Measurements from ENCODE around the gene SPTBN4.

The SPTBN4 gene

GRCh38 chr19:40580619-40581018 is 113.8 kb downstream of the SPTBN4 start:
- Histone ChIP-seq H3K79me2 (ENCODE audit: control insufficient read depth, insufficient read depth, low read length, poor library complexity) (no peaks in the 10 kb centered on the region), H2AK5ac (ENCODE audit: low read length) (no peak overlapping the region), H3K27ac (ENCODE audit: low read depth, low read length) (no peak overlapping the region), H3K4me3 (ENCODE audit: low read depth, low read length) (no peak overlapping the region), H2BK5ac (ENCODE audit: low read depth, low read length, poor library complexity) (no peak overlapping the region), H3K27me3 (ENCODE audit: insufficient read depth, low read length) (no peaks in the 10 kb centered on the region), H3K9ac (ENCODE audit: low read length) (no peak overlapping the region), H2AFZ (ENCODE audit: insufficient read depth, low read length, poor library complexity) (no peak overlapping the region), H3K14ac (ENCODE audit: low read length) (no peak overlapping the region), H3K23ac (ENCODE audit: low read length) (no peak overlapping the region), H4K12ac (ENCODE audit: low read depth, low read length) (no peak overlapping the region), H3K4me2 (ENCODE audit: low read length) (no peak overlapping the region), H2BK12ac (ENCODE audit: low read length) (no peak overlapping the region), H2BK120ac (ENCODE audit: insufficient read depth, low read length, poor library complexity) (no peak overlapping the region), H3K36me3 (ENCODE audit: control insufficient read depth in 1 of 2, insufficient read depth in 2 of 2, low read length in 2 of 2) (peaks cover 32 to 34% of the 10 kb centered on the region in 2 experiments), H3K9me3 (ENCODE audit: insufficient read depth, low read depth, low read length) (peaks cover 2% of the 10 kb centered on the region), H3K18ac (ENCODE audit: low read length) (no peak overlapping the region), H4K91ac (ENCODE audit: low read depth, low read length) (no peak overlapping the region), H3K4ac (ENCODE audit: low read depth, low read length) (no peak overlapping the region), H3K79me1 (ENCODE audit: low read length) (peaks cover 8% of the 10 kb centered on the region), H4K8ac (ENCODE audit: low read depth, low read length) (no peak overlapping the region), H3K4me1 (ENCODE audit: control insufficient read depth in 1 of 2, insufficient read depth in 2 of 2, low read length in 2 of 2) (peaks cover 3 to 12% of the 10 kb centered on the region in 2 experiments)
- no CpG with 5 or more reads among the region's 13 CpGs for WGBS (ENCODE audit: extremely low coverage, insufficient coverage, insufficient read length)
- DNase-seq = no peak

- H3K36me3 ChIP-seq (ENCODE audit: control insufficient read depth in 1 of 2, insufficient read depth in 2 of 2, low read length in 2 of 2) = peaks cover 34 to 35% of the 10 kb centered on the region in 2 experiments
- no peak overlapping the region for H2AFZ ChIP-seq (ENCODE audit: insufficient read depth, low read length, poor library complexity)
- H4K12ac ChIP-seq (ENCODE audit: low read depth, low read length) = no peak overlapping the region
- no peak overlapping the region for H3K27ac ChIP-seq (ENCODE audit: low read depth, low read length)
- H3K4ac ChIP-seq (ENCODE audit: low read depth, low read length) = no peak overlapping the region
- H2AK5ac ChIP-seq (ENCODE audit: low read length) = no peak overlapping the region
- H2BK12ac ChIP-seq (ENCODE audit: low read length) = no peak overlapping the region
- H3K9ac ChIP-seq (ENCODE audit: low read length) = no peak overlapping the region
- no peak overlapping the region for H4K91ac ChIP-seq (ENCODE audit: low read depth, low read length)
- H2BK5ac ChIP-seq (ENCODE audit: low read depth, low read length, poor library complexity) = no peak overlapping the region
- H3K4me3 ChIP-seq (ENCODE audit: low read depth, low read length) = no peak overlapping the region
- H3K4me1 ChIP-seq (ENCODE audit: control insufficient read depth in 1 of 2, insufficient read depth in 2 of 2, low read length in 2 of 2) = peaks cover 3 to 7% of the 10 kb centered on the region in 2 experiments
- no peak for DNase-seq
- peaks cover 2% of the 10 kb centered on the region for H3K9me3 ChIP-seq (ENCODE audit: insufficient read depth, low read depth, low read length)
- H3K23ac ChIP-seq (ENCODE audit: low read length) = no peak overlapping the region
- peaks cover 3% of the 10 kb centered on the region for H3K79me1 ChIP-seq (ENCODE audit: low read length)
- WGBS (ENCODE audit: extremely low coverage, insufficient coverage, insufficient read length) = no CpG with 5 or more reads among the region's 5 CpGs
- no peak overlapping the region for H3K4me2 ChIP-seq (ENCODE audit: low read length)
- H3K79me2 ChIP-seq (ENCODE audit: control insufficient read depth, insufficient read depth, low read length, poor library complexity) = no peaks in the 10 kb centered on the region
- no peak overlapping the region for H2BK120ac ChIP-seq (ENCODE audit: insufficient read depth, low read length, poor library complexity)
- no peak overlapping the region for H3K14ac ChIP-seq (ENCODE audit: low read length)
- no peak overlapping the region for H4K8ac ChIP-seq (ENCODE audit: low read depth, low read length)
- H3K27me3 ChIP-seq (ENCODE audit: insufficient read depth, low read length) = no peaks in the 10 kb centered on the region
- no peak overlapping the region for H3K18ac ChIP-seq (ENCODE audit: low read length)
Measured at GRCh38 chr19:40581531-40581930, 114.7 kb downstream of the SPTBN4 start.

GRCh38 chr19:40582467-40582866 is 115.7 kb downstream of the SPTBN4 start:
- Histone ChIP-seq H3K79me1 (ENCODE audit: low read length) (no peaks in the 10 kb centered on the region), H3K4me3 (ENCODE audit: low read depth, low read length) (no peak overlapping the region), H3K27ac (ENCODE audit: low read depth, low read length) (no peak overlapping the region), H2BK5ac (ENCODE audit: low read depth, low read length, poor library complexity) (no peak overlapping the region), H3K27me3 (ENCODE audit: insufficient read depth, low read length) (no peaks in the 10 kb centered on the region), H3K9me3 (ENCODE audit: insufficient read depth, low read depth, low read length) (peaks cover 2% of the 10 kb centered on the region), H4K91ac (ENCODE audit: low read depth, low read length) (no peak overlapping the region), H4K12ac (ENCODE audit: low read depth, low read length) (no peak overlapping the region), H3K23ac (ENCODE audit: low read length) (no peak overlapping the region), H3K9ac (ENCODE audit: low read length) (no peak overlapping the region), H3K4me2 (ENCODE audit: low read length) (no peak overlapping the region), H2AK5ac (ENCODE audit: low read length) (no peak overlapping the region), H4K8ac (ENCODE audit: low read depth, low read length) (no peak overlapping the region), H2BK120ac (ENCODE audit: insufficient read depth, low read length, poor library complexity) (no peak overlapping the region), H3K36me3 (ENCODE audit: control insufficient read depth in 1 of 2, insufficient read depth in 2 of 2, low read length in 2 of 2) (peaks cover 41% of the 10 kb centered on the region in 2 experiments), H3K14ac (ENCODE audit: low read length) (no peak overlapping the region), H3K18ac (ENCODE audit: low read length) (no peak overlapping the region), H2AFZ (ENCODE audit: insufficient read depth, low read length, poor library complexity) (no peak overlapping the region), H3K4me1 (ENCODE audit: control insufficient read depth in 1 of 2, insufficient read depth in 2 of 2, low read length in 2 of 2) (peaks cover 1 to 4% of the 10 kb centered on the region in 2 experiments), H2BK12ac (ENCODE audit: low read length) (no peak overlapping the region), H3K4ac (ENCODE audit: low read depth, low read length) (no peak overlapping the region), H3K79me2 (ENCODE audit: control insufficient read depth, insufficient read depth, low read length, poor library complexity) (no peaks in the 10 kb centered on the region)
- DNase-seq = no peak
- WGBS (ENCODE audit: extremely low coverage, insufficient coverage, insufficient read length) = no CpG with 5 or more reads among the region's 2 CpGs

DNA sequence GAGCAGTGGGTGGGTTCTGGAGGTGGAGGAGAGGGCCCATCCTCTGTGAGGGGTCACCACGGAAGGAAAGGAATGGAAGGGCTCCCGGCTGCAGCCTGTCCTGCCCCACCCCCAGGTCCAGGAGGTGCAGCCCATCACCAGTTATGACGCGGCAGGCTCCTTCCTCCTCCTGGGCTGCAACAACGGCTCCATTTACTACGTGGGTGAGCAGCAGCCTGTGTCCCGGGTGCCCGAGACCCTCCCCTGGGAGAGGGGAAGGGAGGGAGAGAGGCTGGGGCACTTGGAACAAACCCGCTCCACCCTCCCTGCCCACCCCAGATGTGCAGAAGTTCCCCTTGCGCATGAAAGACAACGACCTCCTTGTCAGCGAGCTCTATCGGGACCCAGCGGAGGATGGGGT is 116.5 kb downstream of the SPTBN4 start:
- Histone ChIP-seq H3K79me1 (ENCODE audit: low read length) (no peaks in the 10 kb centered on the region), H2BK12ac (ENCODE audit: low read length) (no peak overlapping the region), H4K12ac (ENCODE audit: low read depth, low read length) (no peak overlapping the region), H4K91ac (ENCODE audit: low read depth, low read length) (no peak overlapping the region), H3K18ac (ENCODE audit: low read length) (no peak overlapping the region), H3K4me2 (ENCODE audit: low read length) (no peak overlapping the region), H3K4ac (ENCODE audit: low read depth, low read length) (no peak overlapping the region), H3K27ac (ENCODE audit: low read depth, low read length) (no peak overlapping the region), H3K4me3 (ENCODE audit: low read depth, low read length) (no peak overlapping the region), H2AK5ac (ENCODE audit: low read length) (no peak overlapping the region), H3K9ac (ENCODE audit: low read length) (no peak overlapping the region), H2BK5ac (ENCODE audit: low read depth, low read length, poor library complexity) (no peak overlapping the region), H3K14ac (ENCODE audit: low read length) (no peak overlapping the region), H3K36me3 (ENCODE audit: control insufficient read depth in 1 of 2, insufficient read depth in 2 of 2, low read length in 2 of 2) (peaks cover 42% of the 10 kb centered on the region in 2 experiments), H2BK120ac (ENCODE audit: insufficient read depth, low read length, poor library complexity) (no peak overlapping the region), H3K27me3 (ENCODE audit: insufficient read depth, low read length) (no peaks in the 10 kb centered on the region), H2AFZ (ENCODE audit: insufficient read depth, low read length, poor library complexity) (no peak overlapping the region), H3K9me3 (ENCODE audit: insufficient read depth, low read depth, low read length) (peaks cover 2% of the 10 kb centered on the region), H3K79me2 (ENCODE audit: control insufficient read depth, insufficient read depth, low read length, poor library complexity) (no peaks in the 10 kb centered on the region), H3K23ac (ENCODE audit: low read length) (no peak overlapping the region), H3K4me1 (ENCODE audit: control insufficient read depth in 1 of 2, insufficient read depth in 2 of 2, low read length in 2 of 2) (peaks cover 0 to 4% of the 10 kb centered on the region in 2 experiments), H4K8ac (ENCODE audit: low read depth, low read length) (no peak overlapping the region)
- DNase-seq = no peak
- WGBS (ENCODE audit: extremely low coverage, insufficient coverage, insufficient read length) = no CpG with 5 or more reads among the region's 14 CpGs

Measured in trophoblast cell (in vitro differentiated cells and primary cell).